ENCODE measurements around the gene BSCL2.
"Not testable (repeated sequence)": the region's sequence is repeated elsewhere in the genome, so short reads cannot be mapped to it uniquely, and the experiment has no call there.

BSCL2 gene

DNA sequence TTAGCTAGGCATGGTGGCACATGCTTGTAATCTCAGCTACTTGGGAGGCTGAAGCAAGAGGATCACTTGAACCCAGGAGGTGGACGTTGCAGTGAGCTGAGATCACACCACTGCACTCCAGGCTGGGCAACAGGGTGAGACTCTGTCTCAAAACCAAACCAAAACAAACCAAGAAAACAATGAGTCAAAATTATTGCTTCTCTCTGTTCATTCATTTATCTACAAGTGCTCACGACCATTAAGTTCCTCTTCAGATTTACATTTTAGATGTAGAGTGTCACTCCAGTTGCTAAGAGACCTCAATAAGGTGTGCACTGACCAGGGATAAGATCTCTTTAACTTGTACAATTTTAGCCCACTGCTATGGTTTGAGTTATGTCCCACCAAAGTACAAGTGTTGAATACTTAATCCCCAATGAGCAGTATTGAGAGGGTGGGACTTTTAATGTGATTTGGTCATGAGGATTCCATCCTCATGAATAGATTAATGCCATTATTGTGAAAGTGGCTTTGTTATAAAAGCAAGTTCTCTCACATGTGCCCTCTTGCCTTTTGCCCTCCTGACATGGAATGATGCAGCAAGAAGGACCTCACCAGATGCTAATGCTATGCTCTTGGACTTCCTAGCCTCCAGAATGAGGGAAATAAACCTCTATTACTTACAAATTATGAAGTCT is 12.2 kb upstream of the BSCL2 start:
- in situ Hi-C loops (cut with HindIII; ENCODE audit: low sequenced_read_pairs), result no loop called here

DNA sequence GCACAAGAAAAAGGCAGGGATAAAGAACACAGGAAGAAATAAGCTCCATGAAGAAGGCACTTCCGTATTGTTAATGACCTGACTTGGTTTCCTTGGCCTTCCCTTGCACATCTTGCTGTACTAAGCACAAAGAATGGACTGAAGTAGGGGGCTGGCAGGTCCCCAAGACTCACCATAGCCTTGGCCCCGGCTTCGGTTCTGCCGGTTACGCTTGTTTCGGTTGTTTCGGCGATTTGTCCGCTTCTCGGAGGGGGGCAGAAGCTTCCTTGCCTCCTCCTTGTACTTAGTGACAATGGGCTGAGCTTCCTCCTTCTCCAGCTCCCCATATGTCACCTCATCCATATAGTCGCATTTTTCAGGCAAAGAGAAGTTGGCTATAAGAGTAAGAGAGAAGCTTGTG is 9.6 kb upstream of the BSCL2 start:
- in situ Hi-C loops (cut with HindIII; ENCODE audit: low sequenced_read_pairs), result no loop called here

- in situ Hi-C loops (cut with HindIII; ENCODE audit: low sequenced_read_pairs), result no loop called here
These were observed 9.0 kb upstream of the BSCL2 start for GRCh38 chr11:62716206-62716605.

GRCh38 chr11:62715150-62716130 is 8.2 kb upstream of the BSCL2 start:
- in situ Hi-C loops (cut with HindIII; ENCODE audit: low sequenced_read_pairs), result no loop called here

GRCh38 chr11:62713343-62713742 is 6.1 kb upstream of the BSCL2 start:
- in situ Hi-C loops (cut with HindIII; ENCODE audit: low sequenced_read_pairs), result no loop called here

DNA sequence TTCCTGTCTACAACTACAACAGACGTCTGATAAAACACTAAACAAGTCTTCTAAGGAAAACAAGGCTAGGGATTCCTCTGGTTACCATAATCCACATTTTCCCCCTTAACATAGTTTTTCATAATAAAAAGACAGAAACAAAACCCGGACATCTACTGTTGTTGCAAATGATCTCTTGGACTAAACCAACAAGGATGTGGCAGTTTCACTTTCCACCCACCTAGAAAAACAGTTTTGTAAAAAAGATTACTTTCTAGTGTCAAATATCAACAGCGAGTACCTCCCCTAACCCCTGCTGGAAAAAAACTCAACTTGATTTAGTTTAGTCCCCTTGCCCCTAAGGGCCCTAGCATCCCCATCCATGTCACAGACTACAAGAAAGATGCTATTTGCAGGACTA is 5.6 kb upstream of the BSCL2 start:
- in situ Hi-C loops (cut with HindIII; ENCODE audit: low sequenced_read_pairs), result no loop called here

- in situ Hi-C loops (cut with HindIII; ENCODE audit: low sequenced_read_pairs), result no loop called here
These were observed 5.1 kb upstream of the BSCL2 start for GRCh38 chr11:62712276-62712812.

DNA sequence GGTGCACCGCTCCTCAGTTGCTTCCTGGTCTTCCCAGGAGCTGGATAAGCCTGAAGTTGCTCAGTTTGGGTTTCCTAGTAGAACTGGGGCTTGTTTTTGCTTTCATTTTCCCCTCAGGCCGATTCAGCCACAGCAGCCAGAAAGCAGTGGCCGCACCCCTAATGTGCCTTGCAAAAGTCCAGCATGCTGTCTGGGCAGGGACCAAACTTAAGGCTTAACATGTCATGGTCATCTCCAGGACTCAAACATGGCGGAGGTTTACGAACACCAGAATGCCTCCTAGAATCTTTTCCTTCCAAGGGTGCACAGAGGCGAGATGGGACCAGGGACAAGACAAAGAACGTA is 2.7 kb upstream of the BSCL2 start:
- in situ Hi-C loops (cut with HindIII; ENCODE audit: low sequenced_read_pairs), result no loop called here

DNA sequence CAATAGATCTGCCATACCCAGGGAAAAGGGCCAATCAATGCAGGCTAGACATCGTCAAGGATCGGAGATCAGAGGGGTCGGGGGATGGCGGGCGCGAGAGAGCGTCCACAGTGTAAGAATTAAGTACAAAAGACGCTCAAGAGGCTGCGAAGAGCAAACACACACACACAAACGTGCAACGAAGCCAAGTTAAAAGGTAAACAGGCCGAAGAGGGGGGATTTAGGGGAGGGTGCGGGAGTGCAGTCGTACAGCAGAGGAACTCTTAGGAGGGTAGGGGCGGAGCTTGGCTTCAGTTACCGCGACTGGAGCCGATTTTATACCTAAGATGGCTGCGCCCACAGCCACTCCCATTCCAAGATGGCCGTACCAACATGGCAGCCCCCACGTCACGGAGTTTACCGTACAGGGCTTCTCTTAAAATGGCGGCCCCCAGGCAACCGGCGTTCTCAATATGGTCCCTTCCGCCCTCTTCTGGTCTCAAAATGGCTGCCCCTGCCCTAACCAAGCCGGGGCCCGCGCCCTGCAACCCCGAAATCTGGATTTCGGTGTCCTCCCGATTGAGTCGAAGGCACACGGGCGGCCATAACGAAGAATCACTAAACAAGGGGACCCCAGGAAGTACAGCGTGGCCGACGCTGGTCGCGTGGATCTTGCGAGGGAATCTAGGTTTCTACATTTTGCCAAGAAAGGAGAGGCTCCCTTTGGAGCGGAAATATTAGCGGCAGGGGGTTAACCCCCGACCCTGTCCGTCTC is 2.2 kb upstream of the BSCL2 start:
- in situ Hi-C loops (cut with HindIII; ENCODE audit: low sequenced_read_pairs), result no loop called here

DNA sequence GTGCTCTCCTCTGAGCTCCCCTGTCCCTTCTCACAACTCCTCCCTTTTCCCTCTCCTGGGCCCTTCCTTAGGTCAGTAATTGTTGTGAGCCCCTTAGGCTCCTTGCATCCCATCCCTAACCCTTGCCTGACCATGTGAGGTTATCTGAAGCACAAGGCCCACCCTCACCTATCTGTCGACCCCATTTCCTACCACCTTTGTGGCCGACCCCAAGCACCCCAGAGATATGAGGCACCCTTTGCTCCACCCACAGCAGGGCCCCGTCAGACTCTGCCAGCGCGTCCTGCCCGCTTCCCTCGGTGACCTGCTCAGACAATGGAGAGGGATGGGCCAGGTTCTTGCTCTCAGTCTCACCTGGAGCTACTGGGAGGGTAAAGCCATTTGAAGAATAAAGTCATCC is 1.6 kb upstream of the BSCL2 start:
- in situ Hi-C loops (cut with HindIII; ENCODE audit: low sequenced_read_pairs), result no loop called here

DNA sequence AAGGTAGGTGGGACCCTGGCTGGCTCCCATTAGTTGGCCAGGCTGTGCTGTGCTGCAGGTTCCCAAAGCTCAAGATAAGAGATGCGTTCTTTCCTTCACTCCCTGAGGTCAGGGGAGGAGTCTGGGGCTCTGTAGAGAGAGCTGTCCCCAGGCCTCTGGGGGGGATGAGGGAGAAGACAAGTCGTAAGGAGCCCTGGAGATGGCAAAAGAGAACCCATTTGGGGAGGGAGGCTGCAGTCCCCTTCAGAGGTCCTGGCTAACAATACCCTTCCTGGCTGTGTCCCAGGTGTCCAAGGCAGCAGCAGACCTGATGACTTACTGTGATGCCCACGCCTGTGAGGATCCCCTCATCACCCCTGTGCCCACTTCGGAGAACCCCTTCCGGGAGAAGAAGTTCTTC is 1.2 kb upstream of the BSCL2 start:
- in situ Hi-C loops (cut with HindIII; ENCODE audit: low sequenced_read_pairs), result no loop called here

- in situ Hi-C loops (cut with HindIII; ENCODE audit: low sequenced_read_pairs), result no loop called here
These were observed 375 bp downstream of the BSCL2 start for GRCh38 chr11:62706850-62707247.

GRCh38 chr11:62705880-62706849 is 1.1 kb downstream of the BSCL2 start:
- in situ Hi-C loops (cut with HindIII; ENCODE audit: low sequenced_read_pairs), result no loop called here

DNA sequence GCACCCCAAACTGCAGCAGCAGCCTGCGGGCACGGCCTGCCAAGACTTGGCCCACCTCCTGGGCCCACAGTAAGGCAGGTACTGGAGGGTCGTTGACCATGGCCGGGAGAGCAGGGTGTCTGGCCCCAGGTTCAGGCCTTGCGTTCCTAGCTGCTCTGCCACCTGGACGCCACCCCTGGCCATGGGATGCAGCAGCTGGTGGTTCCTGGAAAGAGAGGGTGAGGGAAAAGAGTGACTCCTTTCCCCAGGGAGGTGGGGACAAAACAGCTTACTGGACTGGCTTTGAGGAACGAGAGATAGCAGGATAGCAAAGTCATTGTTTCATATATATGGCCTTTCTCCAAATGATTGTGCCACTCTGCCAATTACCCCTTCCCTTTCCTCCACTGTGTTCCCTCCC is 1.8 kb downstream of the BSCL2 start:
- in situ Hi-C loops (cut with HindIII; ENCODE audit: low sequenced_read_pairs), result no loop called here

GRCh38 chr11:62703921-62704320 is 3.3 kb downstream of the BSCL2 start:
- in situ Hi-C loops (cut with HindIII; ENCODE audit: low sequenced_read_pairs), result not testable (repeated sequence)

DNA sequence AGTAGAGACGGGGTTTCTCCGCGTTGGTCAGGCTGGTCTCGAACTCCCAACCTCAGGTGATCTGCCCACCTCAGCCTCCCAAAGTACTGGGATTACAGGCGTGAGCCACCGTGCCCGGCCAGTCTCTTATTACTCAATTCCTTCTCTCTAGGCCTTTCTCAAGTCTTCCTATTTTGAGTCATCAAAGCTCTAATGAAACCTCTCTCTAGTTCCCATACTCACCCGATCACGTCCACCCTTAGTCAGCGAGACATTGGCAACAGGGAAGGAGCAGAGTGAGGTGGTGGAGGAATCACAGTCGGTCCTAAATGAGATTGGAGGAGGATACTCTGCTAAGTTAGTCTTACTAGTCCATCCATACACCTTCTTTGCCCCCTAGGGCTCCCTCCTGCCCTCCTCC is 5.0 kb downstream of the BSCL2 start:
- in situ Hi-C loops (cut with HindIII; ENCODE audit: low sequenced_read_pairs), result no loop called here

DNA sequence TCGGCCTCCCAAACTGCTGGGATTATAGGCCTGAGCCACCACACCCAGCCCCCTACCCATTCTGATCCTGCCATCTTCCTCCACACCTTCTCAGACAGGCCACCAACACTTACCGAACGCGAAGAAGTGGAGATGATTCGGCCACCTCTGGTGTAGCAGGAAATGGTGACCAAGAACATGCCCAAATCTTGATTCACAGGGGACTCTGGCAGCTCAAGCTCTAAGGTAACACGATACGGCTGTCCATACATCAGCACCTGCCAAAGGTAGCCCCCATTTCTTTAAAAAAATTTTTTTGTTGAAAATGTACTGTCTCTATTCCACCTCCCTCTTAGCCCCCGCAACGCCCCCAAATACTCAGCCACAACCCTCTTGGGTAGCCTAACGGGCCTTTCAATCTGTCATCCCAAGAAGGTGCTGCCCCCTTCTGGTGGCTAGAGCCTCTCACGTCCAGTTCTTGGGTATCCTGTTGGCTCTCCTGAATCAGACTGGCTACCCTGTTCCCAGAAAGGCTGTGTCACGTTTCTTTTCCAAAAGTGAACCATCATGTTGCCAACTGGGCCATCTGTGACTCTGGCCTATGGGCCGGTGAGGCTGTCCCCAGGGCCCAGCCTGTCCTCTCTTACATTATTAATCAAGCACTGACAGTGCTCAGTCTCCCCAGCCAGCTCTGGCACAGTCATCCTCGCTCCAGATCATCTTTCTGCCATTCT is 12.6 kb downstream of the BSCL2 start:
- in situ Hi-C loops (cut with HindIII; ENCODE audit: low sequenced_read_pairs), result no loop called here

DNA sequence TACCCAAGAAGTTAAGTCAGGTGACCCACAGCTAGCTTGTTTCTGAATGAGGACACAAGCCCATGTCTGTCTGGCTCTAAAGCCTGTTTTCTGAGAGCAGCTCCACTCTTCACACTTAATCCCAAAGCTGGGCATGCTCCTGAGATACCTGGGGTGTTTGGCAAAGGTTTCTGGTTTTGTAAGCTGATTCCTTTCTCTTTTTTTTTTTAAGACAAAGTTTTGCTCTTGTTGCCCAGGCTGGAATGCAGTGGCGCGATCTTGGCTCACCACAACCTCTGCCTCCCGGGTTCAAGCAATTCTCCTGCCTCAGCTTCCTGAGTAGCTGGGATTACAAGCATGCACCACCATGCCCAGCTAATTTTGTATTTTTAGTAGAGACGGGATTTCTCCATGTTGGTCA is 13.6 kb downstream of the BSCL2 start:
- in situ Hi-C loops (cut with HindIII; ENCODE audit: low sequenced_read_pairs), result not testable (repeated sequence)

GRCh38 chr11:62689421-62690183 is 17.6 kb downstream of the BSCL2 start, which contains the start of gene LRRN4CL:
TSS of gene LRRN4CL (minus strand) at chr11:62689530. CDS start at chr11:62688508, 1,022 bp downstream.
- in situ Hi-C loops (cut with HindIII; ENCODE audit: low sequenced_read_pairs), result no loop called here
